Nephron progenitor cell (in vitro differentiated cells): ENCODE measurements around the gene SLC52A3.

Experiments used
- DNase-seq: peaks from one replicate; pipeline ENCODE4 v3.0.0; 2021
- H3K27ac Mint-ChIP-seq: 2 replicates; pipeline ENCODE4 v1.8.0; 2021; ENCODE audit warnings: mild to moderate bottlenecking, moderate library complexity, mixed read lengths
- H3K27me3 Mint-ChIP-seq: 2 replicates; pipeline ENCODE4 v1.8.0; 2021; ENCODE audit warnings: mild to moderate bottlenecking, low read depth, mixed read lengths; ENCODE audit not compliant: poor library complexity
- H3K36me3 Mint-ChIP-seq: 2 replicates; pipeline ENCODE4 v1.8.0; 2021; ENCODE audit warnings: low read depth, mixed read lengths
- H3K4me1 Mint-ChIP-seq: 2 replicates; pipeline ENCODE4 v1.8.0; 2021; ENCODE audit warnings: mixed read lengths
- H3K4me3 Mint-ChIP-seq: 2 replicates; pipeline ENCODE4 v1.8.0; 2021; ENCODE audit warnings: mild to moderate bottlenecking, moderate library complexity, mixed read lengths
- H3K9me3 Mint-ChIP-seq: 2 replicates; pipeline ENCODE4 v1.8.0; 2021; ENCODE audit warnings: mild to moderate bottlenecking, moderate library complexity, mixed read lengths
- TF ChIP-seq, protein P1 (sequence below): fragments of 200-600 bp; sonication (generic); IDR thresholded peaks from 2 replicates; pipeline ENCODE4 v1.5.0; 2021; ENCODE audit warnings: antibody characterized with exemption

SLC52A3 gene

DNA sequence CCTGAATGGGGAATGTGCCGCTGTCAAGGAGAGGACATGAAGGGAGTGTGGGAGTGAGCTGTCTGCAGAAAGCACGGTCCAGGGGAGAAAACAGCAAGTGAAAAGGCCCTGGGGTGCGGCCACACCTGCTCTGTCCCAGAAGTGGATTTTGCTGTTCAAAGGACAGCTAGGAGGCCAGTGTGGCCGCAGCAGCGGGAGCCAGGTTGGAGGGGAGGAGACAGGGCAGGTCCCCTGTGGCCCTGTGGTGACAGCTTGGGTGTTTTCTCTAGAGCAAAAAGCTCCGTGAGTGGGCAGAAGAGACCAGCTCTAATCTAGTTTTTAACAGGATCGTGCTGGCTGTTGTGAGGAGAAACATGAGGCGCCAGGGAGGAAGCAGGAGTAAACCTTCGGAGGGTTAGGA, 4.5 kb upstream of the SLC52A3 start:
- TF ChIP-seq, protein P1, sequence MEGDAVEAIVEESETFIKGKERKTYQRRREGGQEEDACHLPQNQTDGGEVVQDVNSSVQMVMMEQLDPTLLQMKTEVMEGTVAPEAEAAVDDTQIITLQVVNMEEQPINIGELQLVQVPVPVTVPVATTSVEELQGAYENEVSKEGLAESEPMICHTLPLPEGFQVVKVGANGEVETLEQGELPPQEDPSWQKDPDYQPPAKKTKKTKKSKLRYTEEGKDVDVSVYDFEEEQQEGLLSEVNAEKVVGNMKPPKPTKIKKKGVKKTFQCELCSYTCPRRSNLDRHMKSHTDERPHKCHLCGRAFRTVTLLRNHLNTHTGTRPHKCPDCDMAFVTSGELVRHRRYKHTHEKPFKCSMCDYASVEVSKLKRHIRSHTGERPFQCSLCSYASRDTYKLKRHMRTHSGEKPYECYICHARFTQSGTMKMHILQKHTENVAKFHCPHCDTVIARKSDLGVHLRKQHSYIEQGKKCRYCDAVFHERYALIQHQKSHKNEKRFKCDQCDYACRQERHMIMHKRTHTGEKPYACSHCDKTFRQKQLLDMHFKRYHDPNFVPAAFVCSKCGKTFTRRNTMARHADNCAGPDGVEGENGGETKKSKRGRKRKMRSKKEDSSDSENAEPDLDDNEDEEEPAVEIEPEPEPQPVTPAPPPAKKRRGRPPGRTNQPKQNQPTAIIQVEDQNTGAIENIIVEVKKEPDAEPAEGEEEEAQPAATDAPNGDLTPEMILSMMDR = no peak
- Mint-ChIP-seq H3K27ac (no peak overlapping the region), H3K4me1 (peaks cover 18% of the 10 kb centered on the region), H3K36me3 (no peaks in the 10 kb centered on the region), H3K4me3 (no peak overlapping the region), H3K27me3 (peaks cover 14% of the 10 kb centered on the region), H3K9me3 (peaks cover 4% of the 10 kb centered on the region)
- no peak for DNase-seq

GRCh38 chr20:771741-772464, 3.6 kb upstream of the SLC52A3 start:
- no peak overlapping the region for H3K4me3 Mint-ChIP-seq
- H3K9me3 Mint-ChIP-seq = peaks cover 4% of the 10 kb centered on the region
- peaks cover 18% of the 10 kb centered on the region for H3K4me1 Mint-ChIP-seq
- peaks cover 12% of the 10 kb centered on the region for H3K27me3 Mint-ChIP-seq
- H3K27ac Mint-ChIP-seq = no peak overlapping the region
- no peak for DNase-seq
- no peaks in the 10 kb centered on the region for H3K36me3 Mint-ChIP-seq
- TF ChIP-seq, protein P1 = no peak

GRCh38 chr20:770691-771090, 2.4 kb upstream of the SLC52A3 start:
- DNase-seq = no peak
- Mint-ChIP-seq H3K9me3 (peaks cover 4% of the 10 kb centered on the region), H3K36me3 (no peaks in the 10 kb centered on the region), H3K4me1 (peaks cover 18% of the 10 kb centered on the region), H3K4me3 (no peak overlapping the region), H3K27me3 (peaks cover 17% of the 10 kb centered on the region), H3K27ac (no peak overlapping the region)
- TF ChIP-seq, protein P1 = no peak

GRCh38 chr20:766906-767305, 1.4 kb downstream of the SLC52A3 start:
- Mint-ChIP-seq H3K4me3 (no peak overlapping the region), H3K27ac (no peak overlapping the region), H3K9me3 (peaks cover 4% of the 10 kb centered on the region), H3K4me1 (peaks cover 4% of the 10 kb centered on the region), H3K36me3 (no peaks in the 10 kb centered on the region), H3K27me3 (peaks cover 32% of the 10 kb centered on the region)
- DNase-seq = no peak
- TF ChIP-seq, protein P1 = no peak

DNA sequence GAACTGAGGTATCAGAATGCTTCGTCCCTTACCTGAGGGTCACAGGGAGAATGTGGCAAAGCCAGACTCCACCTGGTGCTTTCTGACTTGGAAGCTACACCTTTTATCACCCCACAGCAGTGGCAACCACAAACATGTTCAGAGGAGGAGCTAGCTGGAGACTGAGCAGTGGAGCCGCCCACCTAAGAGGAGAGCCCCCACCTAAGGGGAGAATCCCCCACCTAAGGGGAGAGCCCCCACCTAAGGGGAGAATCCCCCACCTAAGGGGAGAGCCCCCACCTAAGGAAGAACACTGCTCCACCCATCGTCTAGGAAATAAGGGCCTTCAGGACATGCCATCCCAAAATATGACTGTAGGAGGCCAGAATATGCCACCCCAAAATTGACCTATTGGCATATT, 4.0 kb downstream of the SLC52A3 start:
- no peaks in the 10 kb centered on the region for H3K9me3 Mint-ChIP-seq
- TF ChIP-seq, protein P1 = no peak
- H3K36me3 Mint-ChIP-seq = no peaks in the 10 kb centered on the region
- H3K4me1 Mint-ChIP-seq = no peaks in the 10 kb centered on the region
- H3K27ac Mint-ChIP-seq = no peak overlapping the region
- DNase-seq = no peak
- peaks cover 51% of the 10 kb centered on the region for H3K27me3 Mint-ChIP-seq
- H3K4me3 Mint-ChIP-seq = no peak overlapping the region
